HG03025 (cell line): ENCODE data around the gene AHRR.

Experiments used
- ATAC-seq: cut with Tn5 transposase; IDR thresholded peaks from one replicate; pipeline ENCODE4 v1.9.1; 2021; ENCODE audit warnings: mild to moderate bottlenecking, moderate library complexity; ENCODE audit not compliant: unreplicated experiment, low FRiP score

Gene AHRR

DNA sequence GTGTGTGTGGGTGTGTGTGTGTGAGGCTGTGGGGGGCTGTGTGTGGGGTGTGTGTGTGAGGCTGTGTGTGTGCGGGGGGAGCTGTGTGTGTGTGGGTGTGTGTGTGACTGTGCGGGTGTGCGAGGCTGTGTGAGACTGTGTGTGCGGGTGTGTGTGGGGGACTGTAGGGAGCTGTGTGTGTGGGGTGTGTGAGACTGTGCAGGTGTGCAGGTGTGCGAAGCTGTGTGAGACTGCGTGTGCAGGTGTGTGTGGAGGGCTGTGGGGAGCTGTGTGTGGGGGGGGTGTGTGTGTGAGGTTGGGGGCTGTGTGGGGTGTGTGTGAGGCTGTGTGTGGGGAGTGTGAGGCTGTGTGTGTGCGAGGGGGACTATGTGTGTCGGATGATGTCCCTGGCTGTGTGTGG lies 23.2 kb downstream of the AHRR start:
- ATAC-seq, result no peak

DNA sequence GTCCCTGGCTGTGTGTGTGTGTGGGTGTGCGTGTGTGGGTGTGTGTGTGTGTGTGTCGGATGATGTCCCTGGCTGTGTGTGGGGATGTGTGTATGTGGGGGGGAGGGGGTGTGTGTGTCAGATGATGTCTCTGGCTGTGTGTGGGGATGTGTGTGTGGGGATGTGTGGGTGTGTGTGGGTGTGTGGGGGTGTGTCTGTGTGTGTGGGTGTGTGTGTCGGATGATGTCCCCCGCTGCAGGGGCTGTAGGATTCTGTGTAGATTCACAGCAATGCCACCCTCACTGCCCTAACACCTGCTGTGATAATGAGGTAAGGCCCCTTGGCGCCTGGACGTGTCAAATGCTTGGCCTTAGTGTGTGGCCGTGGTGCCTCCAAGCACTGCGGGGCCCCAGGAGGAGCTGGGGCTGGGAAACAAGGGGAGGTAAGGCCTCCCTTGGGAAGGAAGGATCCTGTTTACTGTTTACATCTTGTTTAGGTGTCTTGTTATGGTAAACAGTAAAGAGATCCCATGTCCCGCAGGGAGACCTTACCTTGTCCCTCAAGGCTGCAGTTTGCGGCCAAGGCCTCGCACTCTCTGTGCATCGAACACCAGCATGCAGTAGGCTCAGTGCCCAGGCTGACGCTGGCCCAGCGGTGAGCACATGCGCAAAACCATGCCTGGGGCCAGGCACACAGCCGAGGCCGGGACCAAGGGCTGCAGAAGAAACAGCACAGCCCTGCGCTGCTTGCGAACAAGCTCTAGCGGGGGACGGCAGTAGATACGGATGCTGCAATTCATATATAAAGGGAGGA lies 24.1 kb downstream of the AHRR start:
- ATAC-seq, result no peak

DNA sequence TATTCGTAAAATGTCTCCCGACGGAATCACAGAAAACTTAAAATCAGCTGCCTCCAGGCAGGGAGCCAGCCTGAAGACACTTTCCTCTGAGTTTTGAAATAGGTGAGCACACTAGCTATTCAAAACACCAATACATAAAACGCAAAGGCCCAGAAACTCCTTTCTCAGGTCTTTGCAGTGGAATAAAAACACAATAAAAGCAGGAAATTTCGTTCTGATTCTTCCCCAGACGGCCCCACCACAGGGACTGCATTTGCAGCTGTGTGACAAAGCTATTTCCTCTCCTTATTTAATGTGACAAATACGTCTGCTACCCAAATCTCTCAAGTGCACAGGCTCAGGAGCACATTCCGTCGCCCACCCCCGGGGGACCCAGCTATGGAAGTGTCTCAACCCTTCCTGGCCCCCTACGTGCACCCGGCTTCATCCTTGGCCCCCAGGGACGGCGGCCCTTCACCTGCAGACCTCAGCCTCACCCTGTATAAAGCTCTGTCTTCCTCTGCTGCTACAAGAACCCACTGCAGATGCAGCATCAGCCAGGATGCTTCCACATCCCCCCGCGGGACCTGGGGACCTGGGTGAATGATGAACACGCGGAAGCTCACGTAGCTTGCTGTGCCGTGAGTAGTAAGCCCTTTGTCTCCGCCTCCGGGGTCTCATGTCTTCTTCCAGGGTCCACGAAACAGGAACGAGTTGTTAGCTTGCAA lies 24.9 kb downstream of the AHRR start:
- ATAC-seq, result no peak

DNA sequence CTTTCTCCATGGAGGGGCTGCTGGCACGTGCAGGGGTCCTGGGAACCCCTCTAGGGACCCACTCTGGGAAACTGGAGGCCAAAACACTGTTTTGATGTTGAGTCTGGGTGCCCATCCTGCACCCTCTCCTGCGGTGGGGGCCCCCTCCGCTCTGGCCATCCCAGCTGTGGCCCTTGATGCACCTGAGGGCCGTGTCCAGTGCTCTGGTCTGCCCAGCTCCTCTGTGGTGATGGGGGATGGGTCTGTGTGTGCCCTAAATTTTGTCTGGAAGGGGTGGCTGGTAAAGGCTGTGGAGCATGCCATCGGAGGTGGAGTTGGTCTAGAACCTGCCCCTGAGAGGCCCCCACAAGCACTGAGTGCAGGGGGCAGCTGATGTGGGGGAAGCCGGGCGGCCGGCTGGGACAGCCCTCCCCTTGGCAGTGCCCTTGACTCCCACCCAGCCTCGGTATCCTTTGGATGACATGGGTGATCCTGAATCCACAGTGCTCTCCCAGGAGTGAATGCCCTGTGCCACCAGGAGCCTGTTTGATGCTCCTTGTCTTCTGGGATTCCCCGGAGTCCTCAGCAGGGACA lies 26.3 kb downstream of the AHRR start:
- ATAC-seq, result no peak

DNA sequence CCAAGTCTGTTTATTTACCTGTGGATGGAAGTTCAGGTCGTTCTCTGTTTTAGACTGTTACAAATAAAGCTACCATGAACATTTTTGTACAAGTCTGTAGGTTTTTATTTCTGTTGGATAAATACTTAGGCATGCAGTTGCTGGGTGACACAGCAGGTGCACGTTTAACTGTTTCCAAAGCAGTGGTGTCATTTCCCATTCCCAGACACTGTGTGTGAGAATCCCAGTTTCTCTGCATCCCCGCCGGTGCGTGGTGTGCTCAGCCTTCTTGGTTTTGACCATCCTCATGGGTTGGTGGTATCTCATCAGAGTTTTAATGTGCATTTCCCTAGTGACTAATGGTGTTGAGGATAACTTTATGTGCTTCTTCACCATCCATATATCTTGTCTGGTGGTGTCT lies 27.2 kb downstream of the AHRR start:
- no peak for ATAC-seq

DNA sequence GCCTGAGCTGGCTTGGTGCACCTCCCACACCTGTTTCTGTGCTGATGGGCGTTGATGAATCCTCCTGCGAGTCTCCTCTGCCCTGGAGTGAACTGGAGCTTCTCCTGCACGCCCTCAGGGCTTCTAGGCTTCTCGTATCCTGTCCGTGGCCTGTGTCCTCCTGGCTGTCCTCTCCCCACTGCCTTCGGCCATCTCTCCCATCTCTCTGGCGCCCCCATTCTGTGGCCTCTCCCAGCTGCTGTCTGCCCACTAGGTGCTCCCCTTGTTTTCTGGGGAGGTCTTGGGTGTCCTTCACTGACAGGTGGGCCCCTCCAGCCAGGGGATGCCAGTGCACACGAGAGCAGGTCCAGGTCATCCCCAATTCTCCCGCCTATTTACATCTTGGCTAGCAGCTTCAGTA lies 28.8 kb downstream of the AHRR start:
- ATAC-seq, result no peak

DNA sequence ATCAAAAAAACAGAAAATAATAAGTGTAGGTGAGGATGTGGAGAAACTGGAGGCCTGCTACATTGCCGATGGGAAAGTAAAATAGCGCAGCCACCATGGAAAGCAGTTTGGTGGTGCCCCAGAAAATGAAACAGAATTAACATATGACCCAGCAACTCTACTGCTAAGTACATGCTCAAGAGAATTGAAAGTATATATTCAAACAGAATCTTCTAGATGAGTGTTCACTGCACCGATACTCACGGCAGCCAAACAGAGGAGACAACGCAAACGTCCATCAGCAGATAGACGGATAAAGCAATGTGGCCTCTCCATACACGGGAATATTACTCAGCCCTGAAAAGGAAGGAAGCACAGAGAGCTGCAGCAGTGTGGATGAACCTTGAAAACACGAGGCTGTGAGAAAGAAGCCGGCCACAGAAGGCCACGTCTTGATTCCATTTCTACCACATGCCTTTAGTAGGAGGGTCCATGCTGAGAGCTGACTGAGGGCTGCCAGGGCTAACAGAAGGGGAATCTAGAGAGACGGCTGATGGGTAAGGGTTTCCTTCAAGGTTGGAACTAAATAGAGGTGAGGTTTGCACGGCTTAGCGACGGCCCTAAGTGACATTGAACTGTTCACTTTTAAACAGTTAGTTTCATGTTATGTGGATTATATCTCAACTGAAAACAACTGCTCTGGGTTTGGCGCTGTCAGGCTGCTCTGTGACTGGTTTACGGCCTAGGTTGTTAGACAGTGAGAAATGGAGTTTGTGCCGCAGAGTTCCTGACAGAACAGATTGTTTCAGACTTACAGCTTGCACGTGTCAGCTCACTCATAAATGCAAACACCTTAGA lies 29.8 kb downstream of the AHRR start:
- ATAC-seq, result no peak

DNA sequence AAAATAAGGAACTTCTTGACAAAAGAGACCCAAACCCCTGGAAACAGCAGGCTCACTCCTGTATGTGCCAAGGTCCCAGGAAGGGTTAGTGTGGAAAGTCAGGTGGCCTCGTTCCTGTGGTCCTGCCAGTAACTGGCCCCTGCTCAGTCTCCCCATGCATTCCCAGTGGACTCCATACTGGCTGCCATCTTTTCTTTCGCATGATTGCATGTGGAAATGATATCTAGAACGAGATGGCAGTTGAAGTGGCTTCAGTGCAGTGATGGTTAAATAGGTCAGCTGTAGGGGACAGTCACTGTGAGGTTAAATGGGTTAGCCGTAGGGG lies 30.4 kb downstream of the AHRR start:
- ATAC-seq, result no peak

DNA sequence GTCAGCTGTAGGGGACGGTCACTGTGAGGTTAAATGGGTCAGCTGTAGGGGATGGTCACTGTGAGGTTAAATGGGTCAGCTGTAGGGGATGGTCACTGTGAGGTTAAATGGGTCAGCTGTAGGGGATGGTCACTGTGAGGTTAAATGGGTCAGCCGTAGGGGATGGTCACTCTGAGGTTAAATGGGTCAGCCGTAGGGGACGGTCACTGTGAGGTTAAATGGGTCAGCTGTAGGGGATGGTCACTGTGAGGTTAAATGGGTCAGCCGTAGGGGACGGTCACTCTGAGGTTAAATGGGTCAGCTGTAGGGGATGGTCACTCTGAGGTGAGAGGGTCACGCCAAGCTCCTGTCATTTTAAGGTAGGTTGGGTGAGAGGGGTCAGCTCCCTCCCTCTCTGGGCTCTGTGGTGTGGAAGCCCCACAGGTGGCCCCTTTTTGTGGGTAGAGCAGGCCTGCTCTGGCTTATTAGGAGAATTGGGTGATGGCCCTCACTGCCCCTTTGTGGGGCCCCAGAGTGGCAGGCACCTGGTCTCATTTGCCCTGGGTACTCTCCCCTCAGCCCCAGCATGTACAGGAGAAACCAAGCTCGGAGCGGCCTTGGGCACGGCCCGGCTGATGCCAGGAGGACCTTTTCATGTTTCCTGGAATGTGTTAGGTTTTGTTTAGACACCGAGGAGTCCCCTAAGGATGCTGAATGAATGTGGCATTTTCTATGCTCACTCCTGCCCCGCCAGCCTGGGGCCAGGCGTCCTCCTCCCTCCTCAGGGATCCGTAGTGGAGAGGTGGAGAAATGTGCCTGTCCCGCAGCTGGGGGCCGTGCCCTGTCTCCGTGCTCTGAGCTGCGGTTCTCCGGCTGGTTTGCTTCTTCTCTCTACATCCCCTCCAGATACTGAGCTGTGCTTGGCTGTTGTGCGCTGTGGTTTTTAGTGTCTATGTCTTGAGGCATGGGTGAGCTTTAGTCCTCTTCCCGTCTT lies 31.4 kb downstream of the AHRR start:
- no peak for ATAC-seq

DNA sequence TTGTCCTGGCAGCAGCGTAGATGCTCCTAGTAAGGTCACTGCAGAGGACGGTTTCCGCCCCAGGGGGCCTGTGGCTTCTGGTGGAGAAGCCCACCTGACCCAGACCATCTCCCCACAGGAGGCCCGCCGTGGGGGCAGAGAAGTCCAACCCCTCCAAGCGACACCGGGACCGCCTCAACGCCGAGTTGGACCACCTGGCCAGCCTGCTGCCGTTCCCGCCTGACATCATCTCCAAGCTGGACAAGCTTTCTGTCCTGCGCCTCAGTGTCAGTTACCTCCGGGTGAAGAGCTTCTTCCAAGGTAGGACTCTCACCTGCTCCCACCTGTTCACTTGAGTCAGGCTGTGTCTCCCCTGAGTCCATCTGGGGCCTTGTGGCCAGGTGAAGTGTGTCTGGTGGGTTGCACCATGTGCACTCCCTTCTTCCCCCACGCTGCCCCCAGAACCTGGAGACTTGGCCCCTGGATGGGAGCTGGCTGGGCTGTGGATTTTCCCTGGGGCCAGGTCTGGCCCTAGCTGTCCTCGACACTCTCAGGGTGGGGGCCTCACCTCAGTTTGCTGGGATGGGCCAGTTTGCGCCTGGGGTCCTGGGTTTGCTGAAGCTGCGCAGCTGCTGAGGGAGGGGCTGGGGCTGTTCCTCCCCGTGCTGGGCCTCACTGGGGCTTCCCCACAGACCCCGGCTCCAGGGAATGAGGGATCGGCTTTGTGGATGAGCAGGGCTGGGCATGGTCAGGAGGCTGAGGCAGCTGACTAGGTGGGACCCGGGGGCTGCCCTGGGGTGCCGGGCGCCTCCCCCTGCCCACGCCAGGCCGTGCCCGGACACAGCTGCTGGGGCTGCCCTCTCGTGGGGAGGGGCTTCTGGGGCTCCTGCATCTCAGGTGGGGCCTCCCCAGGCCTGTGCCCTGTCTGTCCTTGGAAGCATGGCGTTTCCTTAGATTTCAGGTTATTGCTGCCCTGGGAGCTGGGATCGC lies 32.4 kb downstream of the AHRR start:
- no peak for ATAC-seq

DNA sequence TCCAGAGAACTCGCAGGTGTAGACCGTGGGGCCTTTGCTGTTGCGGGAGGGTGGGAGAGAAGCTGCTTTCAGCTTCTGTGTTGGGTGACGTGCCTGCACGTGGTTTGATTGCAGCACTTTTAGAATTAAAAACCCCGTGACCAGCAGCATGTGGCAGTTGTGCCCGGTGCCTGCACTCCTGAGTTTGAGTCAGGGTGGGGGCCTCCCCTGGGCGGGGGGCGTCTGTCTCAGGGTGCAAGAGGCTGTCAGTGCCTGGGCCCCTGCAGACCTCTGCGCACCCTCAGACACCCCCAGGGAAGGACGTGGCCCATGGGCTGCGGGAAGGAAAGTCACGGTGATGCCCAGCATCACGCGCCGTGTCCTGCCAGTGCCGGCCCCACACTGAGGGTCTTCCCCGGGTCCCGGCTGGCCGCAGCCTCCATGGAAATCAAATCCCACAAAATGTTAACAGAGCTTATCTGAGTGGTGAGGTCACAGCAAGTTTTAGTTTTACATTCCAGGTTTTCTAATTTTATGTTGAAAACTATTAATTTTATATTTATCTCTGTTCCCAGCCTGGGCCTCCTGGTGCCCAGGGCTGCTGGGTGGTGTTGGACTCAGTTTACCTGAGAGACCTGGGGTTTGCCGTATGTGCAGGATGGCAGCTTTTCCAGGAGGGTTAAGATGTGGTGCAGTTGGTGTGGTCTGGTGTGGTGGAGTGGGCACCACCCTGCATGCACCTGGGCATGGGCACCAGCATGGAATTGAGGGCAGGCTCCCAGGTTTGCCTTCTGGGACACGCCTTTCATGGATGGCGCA lies 33.3 kb downstream of the AHRR start:
- ATAC-seq, result no peak

DNA sequence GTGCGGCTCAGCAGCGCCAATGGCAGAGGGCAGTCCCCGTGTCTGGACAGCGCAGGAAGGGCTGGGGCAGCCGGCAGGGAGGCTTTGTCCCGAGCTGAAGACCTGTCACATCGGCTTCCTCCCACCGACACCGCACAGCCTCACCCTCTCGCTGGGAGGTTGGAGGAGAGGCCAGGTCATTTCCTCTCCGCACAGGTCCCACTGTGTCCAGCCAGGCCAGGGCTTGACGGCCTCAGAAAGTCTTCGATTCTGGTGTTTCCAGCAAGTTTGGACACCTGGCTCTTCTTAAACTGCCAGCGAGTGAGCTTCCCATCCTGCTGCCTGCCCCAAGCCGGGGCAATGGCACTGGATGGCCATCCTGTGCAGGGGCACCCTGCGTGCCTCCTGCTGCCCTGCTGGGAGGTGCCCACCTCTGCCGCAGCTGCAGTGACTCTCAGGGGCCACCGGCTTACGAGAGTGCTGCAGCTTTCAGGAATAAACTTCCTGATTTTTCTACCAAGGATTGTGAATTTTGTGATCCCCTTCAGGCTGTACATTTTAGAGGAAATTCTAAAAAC lies 33.9 kb downstream of the AHRR start:
- no peak for ATAC-seq

DNA sequence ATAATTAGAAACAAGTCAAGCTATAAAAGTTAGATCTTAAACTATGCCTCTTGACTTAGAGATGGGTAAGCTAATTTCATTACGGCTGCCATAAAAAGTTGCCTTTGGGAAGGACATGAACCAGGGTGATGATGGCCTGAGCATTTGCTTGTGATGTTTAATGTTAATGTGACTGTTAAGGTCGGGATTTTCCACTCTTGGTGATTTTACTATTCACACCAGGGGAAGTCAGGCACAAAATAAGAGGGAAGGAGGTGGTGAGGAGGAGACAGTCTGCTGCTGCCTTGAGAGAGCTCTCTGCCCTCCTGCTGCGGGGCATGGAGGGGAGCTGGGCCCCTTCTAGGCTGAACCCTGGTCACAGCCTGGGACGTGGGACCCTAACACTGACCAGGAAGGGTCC lies 34.4 kb downstream of the AHRR start:
- no peak for ATAC-seq

DNA sequence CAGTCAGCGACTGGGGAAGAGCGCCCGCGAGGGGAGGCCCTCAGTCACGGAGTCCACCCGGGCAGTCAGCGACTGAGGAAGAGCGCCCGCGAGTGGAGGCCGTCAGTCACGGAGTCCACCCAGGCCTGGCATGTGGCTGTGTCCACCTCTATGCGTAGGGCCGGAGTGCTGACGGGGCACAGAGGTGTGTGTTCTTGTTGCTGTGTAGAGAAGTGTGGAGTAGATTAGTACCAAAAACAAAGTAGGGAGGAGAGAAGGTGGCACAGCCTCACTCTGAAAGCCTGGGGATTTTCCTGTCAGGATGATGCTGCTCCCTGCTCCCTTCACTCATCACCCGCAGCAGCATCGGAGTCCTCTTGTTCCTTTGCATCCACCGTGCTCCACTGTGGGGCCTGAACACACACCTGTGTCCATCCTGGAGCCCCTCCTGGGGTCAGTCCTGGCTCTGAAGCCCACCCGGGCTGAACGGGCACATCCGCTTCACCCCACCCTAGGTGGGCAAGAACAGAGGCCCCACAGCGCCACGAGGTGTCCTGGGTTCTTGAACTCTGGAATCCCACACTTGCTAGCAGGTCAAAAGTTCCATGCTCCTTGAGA lies 37.9 kb downstream of the AHRR start:
- ATAC-seq, result no peak

DNA sequence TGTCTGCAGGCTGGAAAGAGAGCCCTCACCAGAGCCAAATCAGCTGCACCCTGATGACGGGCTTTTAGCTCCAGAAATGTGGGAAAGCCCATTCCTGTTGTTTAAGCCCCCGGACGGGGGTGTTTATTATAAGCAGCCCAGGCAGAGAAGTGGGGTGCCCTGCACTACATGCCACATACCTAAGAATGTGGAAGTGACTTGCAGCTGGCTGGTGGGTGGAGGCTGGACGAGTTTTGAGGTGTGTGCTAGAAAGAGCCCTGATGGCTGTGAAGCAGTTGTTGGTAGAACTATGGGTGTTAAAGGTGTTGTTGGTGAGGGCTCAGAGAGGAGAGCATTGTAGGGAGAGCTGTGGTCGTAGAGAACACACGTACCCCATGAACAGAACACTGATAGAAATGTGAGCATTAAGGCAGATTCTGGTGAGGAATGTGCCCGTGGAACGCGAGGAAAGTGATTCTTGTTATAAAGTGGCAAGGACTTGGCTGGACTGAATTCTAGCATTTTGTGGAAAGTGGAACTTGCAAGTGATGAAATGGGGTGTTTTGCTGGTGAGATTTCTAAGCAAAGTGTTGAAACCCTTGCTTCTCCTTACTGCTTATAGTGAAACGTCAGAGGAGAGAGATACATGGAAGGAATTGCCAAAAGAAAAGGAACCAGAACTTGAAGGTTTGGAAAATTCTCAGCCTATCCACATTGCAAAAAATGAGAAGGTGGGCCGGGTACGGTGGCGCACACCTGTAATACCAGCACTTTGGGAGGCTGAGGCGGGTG lies 38.9 kb downstream of the AHRR start:
- no peak for ATAC-seq

DNA sequence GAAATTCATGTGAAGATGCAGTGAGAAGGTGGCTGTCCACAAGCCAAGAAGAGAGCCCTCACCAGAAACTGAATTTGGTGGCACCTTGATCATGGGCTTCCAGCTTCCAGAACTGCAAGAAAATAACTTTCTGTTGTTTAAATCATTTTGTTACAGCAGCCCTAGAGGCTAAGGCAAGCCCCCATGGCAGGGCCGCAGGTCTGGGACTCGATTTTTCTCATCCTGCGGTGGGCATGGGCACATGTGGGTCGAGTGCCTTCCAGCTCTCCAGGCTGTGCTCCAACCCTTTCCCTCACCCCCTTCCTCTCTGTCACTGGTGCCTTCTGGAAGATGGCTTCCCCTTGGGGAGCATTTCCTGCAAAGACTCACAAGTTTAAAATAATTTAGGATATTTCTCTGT lies 40.7 kb downstream of the AHRR start:
- no peak for ATAC-seq
